ENCODE data around the gene NACC2. TPM values are rescaled to one million over a fixed set of nuclear protein-coding genes. Genes with fewer than 3 reads are reported as not detected.

The NACC2 gene
- total and polyA plus RNA-seq, 2 donors (not counting 3 experiments of a cell fraction or from before 2014, with no cell fraction given) = 15.8 to 27.1 TPM

- POLR2A ChIA-PET = no interaction called here
- H3K9me3 ChIP-seq (replicated peaks; ENCODE audit: control insufficient read depth, insufficient read depth, low read length) = no peaks in the 10 kb centered on the region
- H3K79me2 ChIP-seq (ENCODE audit: control insufficient read depth, insufficient read depth, low read length) = peaks cover 37% of the 10 kb centered on the region
- peaks cover 2 to 17% of the 10 kb centered on the region in 2 experiments for H3K36me3 ChIP-seq (ENCODE audit: control insufficient read depth in 2 of 2, extremely low read depth in 1 of 2, insufficient read depth in 2 of 2, low read length in 2 of 2)
- BruUV-seq (replicated peaks) = no TSS peak
- no peak for TF ChIP-seq POLR2AphosphoS5 (IDR thresholded peaks at IDR 0.05; ENCODE audit: insufficient read depth, low read depth, low read length)
- TF ChIP-seq, protein P1, sequence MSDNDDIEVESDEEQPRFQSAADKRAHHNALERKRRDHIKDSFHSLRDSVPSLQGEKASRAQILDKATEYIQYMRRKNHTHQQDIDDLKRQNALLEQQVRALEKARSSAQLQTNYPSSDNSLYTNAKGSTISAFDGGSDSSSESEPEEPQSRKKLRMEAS (IDR thresholded peaks at IDR 0.05; ENCODE audit: insufficient read depth, insufficient read length) = no peak
- no peak for TF ChIP-seq EZH2 (IDR thresholded peaks at IDR 0.05; ENCODE audit: borderline replicate concordance, low read depth, low read length, severe bottlenecking)
- no peak for TF ChIP-seq FOS (IDR thresholded peaks at IDR 0.05; ENCODE audit: borderline replicate concordance, insufficient read depth, low read length)
- TF ChIP-seq, protein P2, sequence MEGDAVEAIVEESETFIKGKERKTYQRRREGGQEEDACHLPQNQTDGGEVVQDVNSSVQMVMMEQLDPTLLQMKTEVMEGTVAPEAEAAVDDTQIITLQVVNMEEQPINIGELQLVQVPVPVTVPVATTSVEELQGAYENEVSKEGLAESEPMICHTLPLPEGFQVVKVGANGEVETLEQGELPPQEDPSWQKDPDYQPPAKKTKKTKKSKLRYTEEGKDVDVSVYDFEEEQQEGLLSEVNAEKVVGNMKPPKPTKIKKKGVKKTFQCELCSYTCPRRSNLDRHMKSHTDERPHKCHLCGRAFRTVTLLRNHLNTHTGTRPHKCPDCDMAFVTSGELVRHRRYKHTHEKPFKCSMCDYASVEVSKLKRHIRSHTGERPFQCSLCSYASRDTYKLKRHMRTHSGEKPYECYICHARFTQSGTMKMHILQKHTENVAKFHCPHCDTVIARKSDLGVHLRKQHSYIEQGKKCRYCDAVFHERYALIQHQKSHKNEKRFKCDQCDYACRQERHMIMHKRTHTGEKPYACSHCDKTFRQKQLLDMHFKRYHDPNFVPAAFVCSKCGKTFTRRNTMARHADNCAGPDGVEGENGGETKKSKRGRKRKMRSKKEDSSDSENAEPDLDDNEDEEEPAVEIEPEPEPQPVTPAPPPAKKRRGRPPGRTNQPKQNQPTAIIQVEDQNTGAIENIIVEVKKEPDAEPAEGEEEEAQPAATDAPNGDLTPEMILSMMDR (IDR thresholded peaks at IDR 0.05; ENCODE audit: extremely low read depth in 1 of 2, insufficient read depth in 1 of 2, low read depth in 1 of 2, low read length in 2 of 2) = no peak
- TF ChIP-seq JUN (IDR thresholded peaks at IDR 0.05; ENCODE audit: borderline replicate concordance, insufficient read depth, insufficient read length, low read depth) = no peak
- no peak for TF ChIP-seq MYC (IDR thresholded peaks at IDR 0.05; ENCODE audit: low read depth, low read length)
- TF ChIP-seq GATA2 (IDR thresholded peaks at IDR 0.05; ENCODE audit: insufficient read depth, insufficient read length, low read depth, low read length) = no peak
- TF ChIP-seq POLR2A (IDR thresholded peaks at IDR 0.05; ENCODE audit: low read depth, low read length) = no peak
- FAIRE-seq (no peak), DNase-seq (ENCODE audit: low read depth, low spot score) (no peak)
- no peaks in the 10 kb centered on the region for H3K27me3 ChIP-seq (ENCODE audit: control insufficient read depth in 2 of 2, insufficient read depth in 2 of 2, low read length in 2 of 2)
- no peaks in the 10 kb centered on the region for H4K20me1 ChIP-seq (replicated peaks; ENCODE audit: control insufficient read depth, extremely low read depth, insufficient read depth, low read length)
- H3K4me2 ChIP-seq (ENCODE audit: insufficient read depth, low read length) = no peak overlapping the region
- intact Hi-C loops (cut with micrococcal nuclease) = no loop called here
- H3K9ac ChIP-seq (replicated peaks; ENCODE audit: extremely low read depth, insufficient read depth, low read length) = no peak overlapping the region
- H3K4me1 ChIP-seq (ENCODE audit: control insufficient read depth, extremely low read depth, insufficient read depth, low read length) = peaks cover 9% of the 10 kb centered on the region
- no peak overlapping the region for H2AFZ ChIP-seq (ENCODE audit: low read depth, low read length)
- H3K9me1 ChIP-seq (replicated peaks; ENCODE audit: control insufficient read depth, extremely low read depth, insufficient read depth, low read length) = no peaks in the 10 kb centered on the region
- H3K4me3 ChIP-seq (replicated peaks in 1 of 3; ENCODE audit: insufficient read depth in 1 of 3, low read depth in 1 of 3, low read length in 3 of 3) = no peak overlapping the region
- CTCF ChIA-PET = interaction anchor here (1.3 kb wide), 1 partner anchor 76 kb away, joined by 3 read pairs; no protein-coding TSS in a partner anchor
- no peak overlapping the region for H3K27ac ChIP-seq (ENCODE audit: insufficient read depth, low read depth, low read length)
- dilution Hi-C loops (cut with MboI; ENCODE audit: extremely low pct_ligation_motif_present, low sequenced_read_pairs) = no loop called here
Observed at GRCh38 chr9:136044207-136044970, 50.7 kb downstream of the NACC2 start.
